Left hindlimb (tissue), 1 donor: ENCODE data around the gene GLG1.
"Not testable (repeated sequence)": the region's sequence is repeated elsewhere in the genome, so short reads cannot be mapped to it uniquely, and the experiment has no call there.

Experiments used
- DNase-seq: peaks from one replicate; pipeline ENCODE4 v3.0.0-alpha.2; 2018

GLG1 gene

GRCh38 chr16:74404148-74404933, 202.6 kb downstream of the GLG1 start:
- DNase-seq, result not testable (repeated sequence)

- not testable (repeated sequence) for DNase-seq
Observed at GRCh38 chr16:74400238-74400637, 206.7 kb downstream of the GLG1 start.

- DNase-seq, result peak; percentile 29
Observed at GRCh38 chr16:74398212-74398895, 208.6 kb downstream of the GLG1 start.
